Natural killer cell (primary cell): ENCODE results near the gene VPS13D. TPM values are rescaled to one million over a fixed set of nuclear protein-coding genes. Genes with fewer than 3 reads are reported as not detected.

Experiments
- ATAC-seq, 3 donors: fragments of 150-1000 bp in 2 of 3; fragments of 200-7000 bp in 1 of 3; cut with Tn5 transposase; 1 replicate in 1 of 3; 2 replicates in 2 of 3; pipeline ENCODE4 v1.10.0; 2021; ENCODE audit warnings: mild to moderate bottlenecking in 2 of 3, moderate library complexity in 2 of 3
- DNase-seq, 2 donors: peaks; one replicate each; pipeline versions ENCODE4 v3.0.0 to v3.0.0-alpha.2; 2013 to 2021; ENCODE audit warnings: mixed read lengths in 1 of 2
- H3K27ac ChIP-seq: one replicate; pipeline ENCODE4 v1.5.1; 2013; ENCODE audit warnings: mild to moderate bottlenecking, low read length
- H3K27me3 ChIP-seq: one replicate; pipeline ENCODE4 v1.6.1; 2013; ENCODE audit warnings: low read length; ENCODE audit not compliant: control insufficient read depth, insufficient read depth
- H3K36me3 ChIP-seq: one replicate; pipeline ENCODE4 v1.6.1; 2013; ENCODE audit warnings: low read length; ENCODE audit not compliant: control insufficient read depth, insufficient read depth
- H3K4me1 ChIP-seq: one replicate; pipeline ENCODE4 v1.6.1; 2013; ENCODE audit warnings: low read length; ENCODE audit not compliant: control insufficient read depth, insufficient read depth
- H3K4me3 ChIP-seq: one replicate; pipeline ENCODE4 v1.5.1; 2013; ENCODE audit warnings: low read length
- H3K9me3 ChIP-seq: one replicate; pipeline ENCODE4 v1.6.1; 2013; ENCODE audit warnings: low read length; ENCODE audit not compliant: control insufficient read depth, insufficient read depth
- H3K27ac Mint-ChIP-seq, 2 donors: one replicate each; pipeline ENCODE4 v1.8.0; 2022; ENCODE audit warnings: mild to moderate bottlenecking in 2 of 2, mixed read lengths in 2 of 2, moderate library complexity in 1 of 2
- H3K27me3 Mint-ChIP-seq, 2 donors: one replicate each; pipeline ENCODE4 v1.8.0; 2022; ENCODE audit warnings: low read depth in 2 of 2, mixed read lengths in 2 of 2
- H3K36me3 Mint-ChIP-seq: one replicate; pipeline ENCODE4 v1.8.0; 2022; ENCODE audit warnings: mixed read lengths
- H3K4me1 Mint-ChIP-seq, 2 donors: one replicate each; pipeline ENCODE4 v1.8.0; 2022; ENCODE audit warnings: mixed read lengths in 2 of 2
- H3K4me3 Mint-ChIP-seq: one replicate; pipeline ENCODE4 v1.8.0; 2022; ENCODE audit warnings: mild to moderate bottlenecking, moderate library complexity, mixed read lengths
- H3K9me3 Mint-ChIP-seq, 2 donors: one replicate each; pipeline ENCODE4 v1.8.0; 2022; ENCODE audit warnings: mixed read lengths in 2 of 2
- CTCF ChIP-seq: fragments of 200-600 bp; IDR thresholded peaks from one replicate; pipeline ENCODE4 v1.8.0; 2022; ENCODE audit warnings: antibody characterized with exemption
- whole genome bisulfite sequencing: methylation state at CpG from one replicate; pipeline ENCODE4 v1.1.7; 2013; ENCODE audit warnings: missing lambda C conversion rate; ENCODE audit not compliant: insufficient coverage; 5-methylcytosine and 5-hydroxymethylcytosine counted together
- intact Hi-C: fragments of 100-400 bp; cut with micrococcal nuclease; formaldehyde crosslinking; loops from one replicate; pipeline ENCODE4 v1.14.2; 2022
- total RNA-seq, 4 donors: library from RNA; stranded (reverse); fragments of 120-200 nt in 1 of 4; gene quantifications; one replicate each; pipeline versions ENCODE4 v1.2.3 to v1.2.4, GENCODE V29; 2013 to 2022

VPS13D gene
- total RNA-seq, 3 donors from 2014 or later (not counting 1 experiment from before 2014, with no cell fraction given), result 66.3 to 94.0 (median 81.7) TPM

- no peak overlapping the region for H3K4me3 Mint-ChIP-seq
- no peak overlapping the region for H3K27ac Mint-ChIP-seq
- Histone ChIP-seq H3K4me1 (no peaks in the 10 kb centered on the region), H3K36me3 (peaks cover 16% of the 10 kb centered on the region), H3K9me3 (no peaks in the 10 kb centered on the region), H3K27me3 (no peaks in the 10 kb centered on the region), H3K27ac (no peak overlapping the region), H3K4me3 (no peak overlapping the region)
- H3K9me3 Mint-ChIP-seq, result peaks cover 0 to 6% of the 10 kb centered on the region in 2 donors
- ATAC-seq, result no peak
- peaks cover 16% of the 10 kb centered on the region for H3K36me3 Mint-ChIP-seq
- intact Hi-C loops, result no loop called here
- DNase-seq, result no peak
- H3K4me1 Mint-ChIP-seq, result peaks cover 13 to 16% of the 10 kb centered on the region in 2 donors
- no peak for TF ChIP-seq CTCF
- WGBS, result 100% methylated on average over 1 of the region's 3 CpGs
- no peaks in the 10 kb centered on the region for H3K27me3 Mint-ChIP-seq
These were observed 181.3 kb downstream of the VPS13D start for GRCh38 chr1:12411098-12411497.

GRCh38 chr1:12411747-12412146, 181.9 kb downstream of the VPS13D start:
- peaks cover 0 to 6% of the 10 kb centered on the region in 2 donors for H3K9me3 Mint-ChIP-seq
- H3K4me3 Mint-ChIP-seq, result no peak overlapping the region
- ATAC-seq (no peak), DNase-seq (no peak)
- Histone ChIP-seq H3K4me1 (no peaks in the 10 kb centered on the region), H3K9me3 (no peaks in the 10 kb centered on the region), H3K4me3 (no peak overlapping the region), H3K27ac (no peak overlapping the region), H3K27me3 (no peaks in the 10 kb centered on the region), H3K36me3 (peaks cover 18% of the 10 kb centered on the region)
- intact Hi-C loops, result no loop called here
- H3K27ac Mint-ChIP-seq, result no peak overlapping the region
- no peaks in the 10 kb centered on the region for H3K27me3 Mint-ChIP-seq
- peaks cover 17% of the 10 kb centered on the region for H3K36me3 Mint-ChIP-seq
- no peak for TF ChIP-seq CTCF
- WGBS, result 97% methylated on average over 5 of the region's 6 CpGs
- peaks cover 13 to 16% of the 10 kb centered on the region in 2 donors for H3K4me1 Mint-ChIP-seq

- ATAC-seq, result no peak
- Histone ChIP-seq H3K9me3 (no peaks in the 10 kb centered on the region), H3K4me3 (no peak overlapping the region), H3K36me3 (peaks cover 25% of the 10 kb centered on the region), H3K27me3 (no peaks in the 10 kb centered on the region), H3K4me1 (no peaks in the 10 kb centered on the region), H3K27ac (no peak overlapping the region)
- Mint-ChIP-seq H3K4me1 (peaks cover 7 to 13% of the 10 kb centered on the region in 2 donors), H3K36me3 (peaks cover 24% of the 10 kb centered on the region), H3K27me3 (no peaks in the 10 kb centered on the region), H3K27ac (no peak overlapping the region), H3K9me3 (peaks cover 0 to 6% of the 10 kb centered on the region in 2 donors), H3K4me3 (no peak overlapping the region)
- WGBS, result 100% methylated on average over 3 of the region's 5 CpGs
- no peak for DNase-seq
- TF ChIP-seq CTCF, result no peak
- intact Hi-C loops, result no loop called here
These were observed 182.6 kb downstream of the VPS13D start for GRCh38 chr1:12412439-12412838.
